GM10248 (cell line): Measurements from ENCODE around the gene STON2.
"Not testable (repeated sequence)": the region's sequence is repeated elsewhere in the genome, so short reads cannot be mapped to it uniquely, and the experiment has no call there.

Source experiments
- CTCF ChIA-PET: fragments of 300-600 bp; sonication (Branson Sonifier 250); formaldehyde crosslinking; extraction: SDS; loops from one replicate; lab custom pipeline; 2021; ENCODE audit warnings: antibody characterized with exemption; lab: Yijun Ruan, JAX
- POLR2A ChIA-PET: fragments of 350-650 bp; sonication (Branson Sonifier 250); formaldehyde crosslinking; extraction: SDS; loops from one replicate; lab custom pipeline; 2020; ENCODE audit warnings: antibody characterized with exemption; lab: Yijun Ruan, JAX
- DNase-seq: peaks from one replicate; pipeline ENCODE4 v3.0.0; 2012; ENCODE audit errors: extremely low spot score
- TF ChIP-seq, protein P1 (sequence below): IDR thresholded peaks from 2 replicates; pipeline ENCODE4 v1.5.1; 2012; ENCODE audit warnings: mild to moderate bottlenecking, low read depth; ENCODE audit errors: extremely low read depth, missing control alignments, control extremely low read depth

STON2 gene

DNA sequence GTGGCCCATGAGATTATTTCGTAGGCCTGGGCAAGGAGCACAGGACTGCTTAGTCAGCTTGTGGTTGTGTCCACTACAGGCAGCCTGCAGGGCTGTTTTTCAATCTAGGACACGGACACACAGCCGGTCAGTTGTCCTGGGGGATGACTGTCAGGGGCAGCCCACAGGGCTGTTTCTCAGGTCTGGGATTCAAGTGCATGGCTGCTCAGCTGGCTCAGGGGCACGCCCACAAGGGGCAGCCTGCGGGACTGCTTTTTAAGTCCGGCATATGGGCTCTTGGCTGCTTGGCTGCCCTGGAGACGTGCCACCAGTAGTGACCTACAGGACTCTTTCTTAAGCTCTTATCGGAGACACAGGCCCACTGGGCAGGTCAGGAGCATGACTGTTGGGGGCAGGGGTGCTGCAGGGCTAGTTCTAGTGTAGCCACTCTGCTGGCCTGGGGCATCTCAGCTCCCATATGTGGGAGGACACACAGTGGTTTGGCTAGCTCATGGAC is 152.8 kb downstream of the STON2 start:
- POLR2A ChIA-PET: no interaction called here
- no peak for DNase-seq
- TF ChIP-seq, protein P1, sequence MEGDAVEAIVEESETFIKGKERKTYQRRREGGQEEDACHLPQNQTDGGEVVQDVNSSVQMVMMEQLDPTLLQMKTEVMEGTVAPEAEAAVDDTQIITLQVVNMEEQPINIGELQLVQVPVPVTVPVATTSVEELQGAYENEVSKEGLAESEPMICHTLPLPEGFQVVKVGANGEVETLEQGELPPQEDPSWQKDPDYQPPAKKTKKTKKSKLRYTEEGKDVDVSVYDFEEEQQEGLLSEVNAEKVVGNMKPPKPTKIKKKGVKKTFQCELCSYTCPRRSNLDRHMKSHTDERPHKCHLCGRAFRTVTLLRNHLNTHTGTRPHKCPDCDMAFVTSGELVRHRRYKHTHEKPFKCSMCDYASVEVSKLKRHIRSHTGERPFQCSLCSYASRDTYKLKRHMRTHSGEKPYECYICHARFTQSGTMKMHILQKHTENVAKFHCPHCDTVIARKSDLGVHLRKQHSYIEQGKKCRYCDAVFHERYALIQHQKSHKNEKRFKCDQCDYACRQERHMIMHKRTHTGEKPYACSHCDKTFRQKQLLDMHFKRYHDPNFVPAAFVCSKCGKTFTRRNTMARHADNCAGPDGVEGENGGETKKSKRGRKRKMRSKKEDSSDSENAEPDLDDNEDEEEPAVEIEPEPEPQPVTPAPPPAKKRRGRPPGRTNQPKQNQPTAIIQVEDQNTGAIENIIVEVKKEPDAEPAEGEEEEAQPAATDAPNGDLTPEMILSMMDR: no peak
- CTCF ChIA-PET: interaction anchor here (1.0 to 3.0 kb wide), 2 partner anchors 12 to 22 kb away, joined by 3 to 10 read pairs; no protein-coding TSS in a partner anchor

DNA sequence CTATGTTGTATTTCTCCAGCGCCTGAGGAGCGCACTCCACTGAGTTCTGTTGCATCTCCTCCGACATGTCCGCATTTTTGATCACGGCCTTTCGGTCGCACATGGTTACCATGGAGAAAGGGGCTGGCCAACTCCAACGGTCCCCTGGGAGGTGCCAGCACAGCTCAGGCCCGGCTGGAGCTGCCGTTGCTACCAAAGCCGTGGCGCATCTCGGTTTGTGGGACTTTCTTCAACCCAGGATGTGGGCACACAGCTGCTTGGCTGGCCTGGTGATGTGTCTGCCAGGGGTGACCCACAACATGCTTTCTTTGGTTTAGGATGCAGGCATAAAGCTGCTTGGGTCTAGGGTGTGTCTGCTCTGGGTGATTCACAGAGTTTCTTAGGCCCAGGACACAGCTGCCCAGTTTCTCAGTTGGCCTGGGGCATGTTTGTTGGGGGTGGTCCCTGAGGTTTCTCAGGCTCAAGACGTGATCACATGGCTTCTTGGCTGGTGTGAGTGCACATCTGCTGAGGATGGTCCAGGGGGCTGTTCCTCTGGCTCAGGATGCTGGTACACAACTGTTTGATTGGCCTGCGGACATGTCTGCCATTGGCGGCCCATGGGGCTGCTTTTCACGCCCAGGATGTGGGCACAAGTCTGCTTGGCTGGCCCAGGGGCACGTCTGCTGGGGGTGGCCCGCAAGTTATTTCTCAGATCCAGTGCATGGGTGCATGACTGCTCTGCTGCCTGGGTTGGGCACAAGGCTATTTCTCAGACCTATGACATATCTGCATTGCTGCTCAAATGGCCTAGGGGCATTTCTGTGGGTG is 153.5 kb downstream of the STON2 start:
- DNase-seq: no peak
- TF ChIP-seq, protein P1: no peak
- ChIA-PET CTCF (interaction anchor here (1.0 to 3.0 kb wide), 2 partner anchors 12 to 23 kb away, joined by 3 to 10 read pairs; no protein-coding TSS in a partner anchor), POLR2A (no interaction called here)

DNA sequence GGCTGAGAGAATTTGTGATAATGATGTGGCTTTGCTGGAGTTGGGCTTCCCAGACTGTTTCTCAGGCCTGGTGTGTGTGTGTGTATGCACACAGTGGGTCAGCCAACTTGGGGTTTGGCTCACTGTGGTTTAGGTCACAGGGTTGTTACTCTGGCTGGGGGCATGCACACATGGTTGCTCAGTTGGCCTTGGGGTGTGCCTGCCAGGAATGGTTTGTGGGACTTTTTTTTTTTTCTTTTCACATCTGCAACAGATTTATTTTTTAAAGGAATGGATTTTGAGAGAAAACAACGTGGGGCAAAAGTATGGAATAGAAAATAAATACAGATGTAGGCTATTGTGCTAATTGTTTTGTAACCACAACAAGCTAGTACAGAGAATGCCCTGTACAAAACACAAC is 154.4 kb downstream of the STON2 start:
- ChIA-PET POLR2A (no interaction called here), CTCF (no interaction called here)
- no peak for DNase-seq

DNA sequence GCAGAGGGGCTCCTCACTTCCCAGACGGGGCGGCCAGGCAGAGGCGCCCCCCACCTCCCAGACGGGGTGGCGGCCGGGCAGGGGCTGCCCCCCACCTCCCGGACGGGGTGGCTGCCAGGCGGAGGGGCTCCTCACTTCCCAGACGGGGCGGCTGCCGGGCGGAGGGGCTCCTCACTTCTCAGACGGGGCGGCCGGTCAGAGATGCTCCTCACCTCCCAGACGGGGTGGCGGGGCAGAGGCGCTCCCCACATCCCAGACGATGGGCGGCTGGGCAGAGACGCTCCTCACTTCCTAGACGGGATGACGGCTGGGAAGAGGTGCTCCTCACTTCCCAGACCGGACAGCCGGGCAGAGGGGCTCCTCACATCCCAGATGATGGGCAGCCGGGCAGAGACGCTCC is 155.7 kb downstream of the STON2 start:
- DNase-seq, CTCF ChIA-PET, POLR2A ChIA-PET: not testable (repeated sequence)

More for the DNA sequence above, 154.4 kb downstream of the STON2 start:
- TF ChIP-seq, protein P1: no peak

DNA sequence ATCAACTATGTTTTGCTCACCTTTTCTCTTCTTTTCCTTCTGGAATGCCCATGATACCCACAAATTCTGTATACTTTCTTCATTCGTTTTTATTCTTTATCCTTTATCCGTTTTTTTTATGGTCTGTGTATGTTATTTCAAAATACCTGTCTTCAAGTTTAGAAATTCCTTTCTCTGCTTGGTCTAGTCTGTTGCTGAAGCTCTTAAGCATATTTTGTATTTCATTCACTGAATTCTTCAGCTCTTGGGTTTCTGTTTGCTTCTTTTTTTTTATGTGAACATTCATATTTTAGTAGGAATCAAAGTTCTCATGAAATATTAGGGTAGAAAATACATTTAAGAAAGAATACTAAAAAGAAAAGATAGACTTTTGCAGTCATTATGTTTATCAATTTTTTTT is 156.6 kb downstream of the STON2 start:
- no peak for DNase-seq
- CTCF ChIA-PET: no interaction called here
- POLR2A ChIA-PET: no interaction called here
- TF ChIP-seq, protein P1: no peak

DNA sequence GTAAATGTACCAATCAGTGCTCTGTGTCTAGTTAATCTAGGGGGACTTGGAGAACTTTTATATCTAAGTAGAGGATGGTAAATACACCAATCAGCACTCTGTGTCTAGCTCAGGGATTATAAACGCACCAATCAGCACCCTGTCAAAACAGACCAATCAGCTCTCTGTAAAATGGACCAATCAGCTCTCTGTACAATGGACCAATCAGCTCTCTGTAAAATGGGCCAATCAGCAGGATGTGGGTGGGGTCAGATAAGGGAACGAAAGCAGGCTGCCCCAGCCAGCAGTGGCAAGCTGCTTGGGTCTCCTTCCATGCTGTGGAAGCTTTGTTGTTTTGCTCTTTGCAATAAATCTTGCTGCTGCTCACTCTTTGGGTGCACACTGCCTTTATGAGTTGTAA is 163.3 kb downstream of the STON2 start:
- ChIA-PET POLR2A (interaction anchor here (1.0 kb wide), 1 partner anchor 18 kb away, joined by 4 read pairs; no protein-coding TSS in a partner anchor), CTCF (interaction anchor here (1.2 to 1.3 kb wide), 2 partner anchors 14 to 33 kb away, joined by 5 read pairs; no protein-coding TSS in a partner anchor)

DNA sequence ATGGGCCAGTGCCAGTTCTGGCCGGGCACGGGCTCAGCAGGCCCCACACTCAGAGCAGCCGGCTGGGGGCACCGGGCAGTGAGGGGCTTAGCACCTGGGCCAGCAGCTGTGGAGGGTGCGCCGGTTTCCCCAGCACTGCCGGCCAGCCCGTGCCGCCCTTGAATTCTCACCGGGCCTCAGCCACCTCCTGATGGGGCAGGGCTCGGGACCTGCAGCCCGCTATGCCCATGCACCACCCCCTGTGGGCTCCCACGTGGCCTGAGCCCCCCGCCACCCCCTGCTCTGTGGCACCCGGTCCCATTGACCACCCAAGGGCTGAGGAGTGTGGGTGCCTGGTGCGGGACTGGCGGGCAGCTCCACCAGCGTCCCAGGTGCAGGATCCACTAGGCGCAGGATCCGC is 164.0 kb downstream of the STON2 start:
- ChIA-PET POLR2A (interaction anchor here (1.0 kb wide), 1 partner anchor 17 kb away, joined by 4 read pairs; no protein-coding TSS in a partner anchor), CTCF (interaction anchor here (1.2 to 1.3 kb wide), 2 partner anchors 14 to 33 kb away, joined by 5 read pairs; no protein-coding TSS in a partner anchor)
- DNase-seq: no peak
- TF ChIP-seq, protein P1: no peak

More for the DNA sequence above, 163.3 kb downstream of the STON2 start:
- not testable (repeated sequence) for DNase-seq
